Left forelimb (tissue), 1 donor: ENCODE results near the gene ETAA1.

ENCODE experiments used
- DNase-seq: peaks from one replicate; pipeline ENCODE4 v3.0.0-alpha.2; 2018; ENCODE audit warnings: low spot score

The ETAA1 gene

DNA sequence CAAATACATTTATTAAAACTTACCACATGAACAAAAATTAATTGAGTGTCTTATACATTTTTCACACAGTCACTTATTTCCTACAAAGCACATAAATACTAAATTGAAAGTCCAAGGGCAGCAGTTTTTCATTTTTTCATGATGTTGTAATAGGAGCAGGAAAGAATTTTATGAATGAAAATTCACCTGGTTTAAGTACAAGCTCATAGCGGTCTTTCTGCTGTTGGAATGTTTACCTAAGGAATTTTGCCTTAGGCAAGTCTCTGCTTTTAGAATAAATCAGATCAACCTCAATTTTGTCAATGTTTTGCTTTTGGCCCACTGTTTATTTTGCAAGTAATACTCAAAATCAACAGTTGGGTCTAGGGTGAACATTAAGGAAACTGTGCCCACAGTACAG is 40.0 kb downstream of the ETAA1 start:
- no peak for DNase-seq

DNA sequence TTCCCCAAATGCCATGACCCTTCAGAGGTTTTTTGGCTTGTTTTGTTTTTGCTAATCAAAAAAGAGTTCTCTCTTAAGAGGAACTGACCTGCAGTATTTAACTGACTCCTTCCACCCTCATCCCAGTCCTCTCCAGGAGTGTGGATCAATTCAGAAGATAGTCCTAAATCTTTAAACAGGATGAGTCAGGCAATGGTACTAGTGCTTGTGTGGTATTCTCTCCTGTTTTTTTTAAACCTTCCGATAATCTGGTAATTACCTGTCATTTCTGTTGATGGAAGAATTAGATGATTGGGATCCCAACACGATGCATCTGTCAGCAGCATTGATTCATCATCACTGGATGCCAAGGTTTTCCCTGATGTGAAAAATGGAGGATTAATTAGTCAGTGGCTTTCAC is 41.2 kb downstream of the ETAA1 start:
- DNase-seq: no peak

DNA sequence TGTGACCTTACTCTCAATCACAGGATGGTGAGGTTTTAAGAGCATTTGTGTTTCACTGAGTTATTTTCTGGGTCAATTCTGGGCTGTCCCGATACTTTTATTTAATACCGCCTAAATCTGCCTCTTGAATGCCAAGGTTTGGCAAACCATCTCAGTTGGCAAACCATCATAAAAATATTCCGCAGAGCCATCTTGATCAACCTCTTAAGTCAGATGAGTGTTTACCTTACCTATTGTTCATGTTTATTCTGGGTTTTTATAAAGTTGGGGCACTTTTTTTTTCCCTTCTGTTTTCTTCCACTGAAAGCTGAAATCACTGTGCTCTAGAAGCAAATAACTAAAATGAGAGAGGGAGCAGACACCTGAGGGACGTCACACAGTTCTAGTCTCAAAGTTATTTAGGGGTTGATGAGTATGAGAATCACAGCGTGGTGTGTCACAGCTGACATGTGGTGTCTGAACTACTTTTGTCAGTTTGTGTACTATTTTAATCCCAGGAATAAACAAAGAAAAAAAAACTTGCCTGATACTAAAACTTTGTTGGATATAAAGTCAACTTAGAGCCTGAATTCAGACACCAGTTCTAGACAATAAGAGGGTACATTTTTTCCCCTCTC is 48.6 kb downstream of the ETAA1 start:
- no peak for DNase-seq

DNA sequence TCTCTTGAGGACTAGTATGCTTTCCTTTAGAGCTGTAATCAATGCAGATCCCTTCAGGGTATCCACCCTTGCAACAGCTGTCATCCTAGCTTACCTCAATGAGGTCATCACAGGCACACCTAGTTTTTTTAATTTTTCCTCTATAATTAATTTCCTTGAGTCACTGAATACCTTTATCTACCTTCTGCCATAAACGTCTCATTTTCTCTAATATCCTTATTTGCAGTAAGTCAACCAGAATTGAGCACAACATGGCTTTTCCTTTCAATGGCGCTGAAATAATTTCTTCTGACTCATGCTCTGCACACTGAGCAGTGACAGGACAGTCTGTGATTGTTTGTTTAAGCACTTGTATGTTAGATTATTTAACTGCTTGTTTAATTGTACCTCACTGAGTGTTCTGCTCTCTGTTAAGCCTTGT is 49.4 kb downstream of the ETAA1 start:
- no peak for DNase-seq

GRCh38 chr2:67448648-67449047 is 51.5 kb downstream of the ETAA1 start:
- DNase-seq: no peak

DNA sequence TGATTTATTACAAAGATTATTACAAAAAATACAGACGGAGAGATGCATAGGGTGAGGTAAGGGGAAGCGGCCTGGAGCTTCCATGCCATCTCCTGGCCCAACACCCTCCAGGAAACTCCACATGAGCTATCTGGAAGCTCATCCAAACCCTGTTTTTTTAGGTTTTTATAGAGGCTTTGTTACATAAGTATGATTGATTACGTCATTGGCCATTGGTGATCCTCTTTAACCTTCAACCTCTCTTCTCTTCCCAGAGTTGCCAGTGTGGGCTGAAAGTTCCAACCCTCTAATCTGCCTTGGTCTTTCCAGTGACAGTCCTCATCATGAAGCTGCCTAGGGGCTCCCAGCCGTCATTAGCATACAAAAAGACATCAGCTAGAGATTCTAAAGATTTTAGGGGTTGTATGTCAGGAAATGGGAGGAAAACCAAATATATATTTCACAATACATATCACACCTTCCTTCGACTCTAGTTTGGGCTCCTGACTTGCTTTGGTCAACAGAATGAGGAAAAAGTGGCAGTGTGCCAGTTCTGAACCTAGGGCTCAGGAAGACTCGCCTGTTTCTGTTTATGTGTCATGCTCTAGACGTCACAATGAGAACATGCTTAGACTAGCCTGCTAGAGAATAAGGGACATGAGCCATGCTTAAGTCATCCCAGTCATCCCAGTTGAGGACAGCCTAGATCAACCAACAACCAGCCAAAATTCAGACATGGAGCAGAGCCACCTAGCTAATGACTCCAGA is 54.1 kb downstream of the ETAA1 start:
- DNase-seq: no peak

DNA sequence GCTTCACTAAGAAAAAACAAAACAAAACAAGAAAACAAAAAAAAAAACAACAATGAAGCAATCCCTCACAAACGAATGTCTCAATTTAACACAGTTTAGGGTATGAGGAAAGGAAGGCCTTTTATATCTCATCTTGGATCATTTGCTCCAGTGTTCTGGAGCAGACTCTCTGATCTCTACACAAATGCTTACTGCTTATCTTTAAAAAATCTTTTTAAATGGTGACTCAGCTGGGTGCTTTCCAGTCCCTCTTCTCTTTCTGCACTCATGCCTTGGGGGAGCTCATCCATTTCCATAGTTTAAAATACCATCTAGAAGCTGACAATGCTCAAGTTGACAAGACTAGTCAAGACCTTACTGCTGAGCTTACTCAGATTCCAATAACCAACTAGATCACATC is 56.2 kb downstream of the ETAA1 start:
- DNase-seq: no peak

DNA sequence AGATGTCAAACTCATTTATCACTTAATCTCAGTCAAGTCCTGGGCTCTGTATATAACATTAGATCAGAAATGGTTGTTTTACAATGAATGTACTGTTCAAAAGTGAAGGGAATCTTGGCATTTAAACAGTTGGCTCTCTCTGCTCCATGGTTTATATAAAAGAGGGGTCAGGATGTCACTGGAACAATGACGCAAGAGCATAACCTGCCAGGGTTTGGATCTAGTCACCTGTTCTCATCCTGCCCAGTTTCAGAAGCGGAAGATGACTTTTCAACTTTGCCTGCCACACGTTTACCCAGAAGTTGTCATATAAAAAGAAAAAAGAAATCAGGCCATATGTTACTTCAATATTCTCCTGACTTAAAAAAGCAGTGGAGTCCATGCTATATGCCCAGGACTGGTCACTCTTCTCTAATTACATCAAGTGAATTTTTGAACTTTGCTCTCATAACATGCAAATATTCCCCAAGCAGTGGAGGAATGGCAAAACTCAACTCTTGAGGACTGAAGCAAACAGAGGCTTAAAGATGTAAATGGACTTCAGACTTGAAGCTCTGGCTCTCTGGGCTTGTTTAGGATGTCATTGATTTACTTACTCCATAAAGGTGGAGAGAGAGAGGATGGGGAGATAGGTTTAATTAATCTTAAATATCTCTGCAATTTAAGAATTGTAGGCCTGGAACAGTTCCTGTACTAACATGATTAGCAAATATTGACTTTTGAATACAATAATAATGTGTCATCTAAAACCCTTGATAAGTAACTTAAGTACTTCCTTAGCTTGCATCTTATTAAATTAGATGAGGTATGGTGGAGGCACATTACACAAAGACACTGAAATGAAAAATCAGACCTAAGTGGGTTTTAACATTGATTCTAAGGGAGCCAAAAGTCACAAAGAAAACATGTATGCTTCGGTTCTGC is 58.3 kb downstream of the ETAA1 start:
- DNase-seq: no peak

DNA sequence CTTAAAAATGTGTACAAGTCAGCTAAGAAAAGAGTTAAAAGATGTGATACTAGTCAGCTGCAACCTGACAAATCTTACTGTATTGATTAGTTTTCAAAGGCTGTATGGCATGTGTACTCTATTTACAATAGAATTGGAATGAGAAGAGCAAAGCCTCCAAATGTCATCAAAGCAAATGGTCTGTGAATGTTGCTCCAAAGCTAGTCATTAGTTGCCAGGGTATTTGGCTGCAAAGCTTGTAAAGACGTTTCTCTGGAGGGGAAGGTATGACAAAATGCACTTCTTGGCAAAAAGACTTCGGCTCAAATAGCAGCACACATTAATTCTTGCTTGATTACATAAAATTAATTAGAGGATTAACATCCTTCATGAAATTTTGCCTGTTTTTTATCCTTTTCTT is 59.3 kb downstream of the ETAA1 start:
- no peak for DNase-seq

DNA sequence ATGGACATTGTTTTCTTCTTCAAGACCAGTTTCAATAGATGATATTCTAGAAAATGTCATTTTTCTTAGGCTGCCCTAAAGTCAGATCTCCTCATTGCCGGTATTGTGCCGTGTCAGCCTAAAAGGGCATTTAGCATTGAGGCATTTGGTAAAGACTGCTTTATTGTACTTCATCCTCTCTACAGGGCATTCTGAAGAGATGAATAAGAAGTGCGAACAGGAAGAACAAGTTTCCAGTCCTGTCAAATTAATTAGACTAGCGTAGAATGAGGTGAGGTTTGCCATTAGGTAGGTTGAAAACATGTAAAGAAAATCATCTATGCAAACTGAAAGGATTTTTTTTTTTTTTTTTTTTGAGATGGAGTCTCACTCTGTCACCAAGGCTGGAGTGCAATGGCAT is 60.6 kb downstream of the ETAA1 start:
- DNase-seq: no peak

DNA sequence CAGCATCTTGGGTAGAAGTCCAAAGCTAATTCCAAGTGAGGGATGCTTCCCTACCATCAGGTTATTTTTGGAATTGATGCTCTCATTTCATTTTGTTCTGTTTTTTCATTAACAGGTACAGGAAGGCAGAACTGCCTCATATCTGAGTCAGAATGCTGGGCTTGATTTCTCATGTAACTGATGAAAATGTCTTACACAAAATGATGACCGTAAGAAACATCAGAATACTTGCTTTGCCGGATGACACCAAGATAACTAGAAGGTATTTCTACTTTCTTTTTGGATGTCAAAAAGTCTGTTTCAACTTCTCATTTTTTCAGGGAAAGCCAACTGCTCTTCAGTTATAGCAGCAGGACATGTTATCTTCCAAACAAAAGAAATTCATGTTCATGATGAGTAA is 62.6 kb downstream of the ETAA1 start:
- no peak for DNase-seq
